H1 (cell line): ENCODE results near the gene GRIA3. TPM values are rescaled to one million over a fixed set of nuclear protein-coding genes. Genes with fewer than 3 reads are reported as not detected.

Source experiments
- SP2 ChIP-seq: IDR thresholded peaks from 2 replicates; pipeline ENCODE4 v1.6.1; 2012; ENCODE audit warnings: mild to moderate bottlenecking, low read length, inconsistent platforms
- polyA plus RNA-seq, 7 experiments: library from polyadenylated mRNA; depleted of rRNA in 3 of 7; stranded (reverse) in 5 of 7; unstranded in 2 of 7; fragments of >200 nt in 5 of 7; fragments of 200-250 nt in 2 of 7; gene quantifications; 1 replicate in 5 of 7; 2 replicates in 1 of 7; 4 replicates in 1 of 7; pipeline versions ENCODE4 v1.2.1 to v1.2.3, GENCODE V29; 2011 to 2013; ENCODE audit warnings: missing spikeins in 2 of 7, mixed read lengths in 2 of 7
- total RNA-seq: library from RNA; stranded (reverse); fragmentation: NEBNext Ultra II Directional; extraction: Animal tissue kit (Norgen Biotek cat#: 25700); gene quantifications from 2 replicates; pipeline ENCODE4 v1.2.1, GENCODE V29; 2021

Gene GRIA3
- total and polyA plus RNA-seq, 2 of the 8 experiments (the other 6 are each of a cell fraction or from before 2014, with no cell fraction given), result 2.6 to 3.0 TPM

- TF ChIP-seq SP2, result no peak
Observed at GRCh38 chrX:123408821-123409737, 225.0 kb downstream of the GRIA3 start (continued).
